SK-N-SH treated with all-trans-retinoic acid at 6 μM for 48 hours (cell line): ENCODE data around the gene KCNJ9.

Experiments
- ATAC-seq: fragments of 200-7000 bp; cut with Tn5 transposase; 3 replicates; pipeline ENCODE4 v1.9.1; 2020; ENCODE audit warnings: mild to moderate bottlenecking, moderate library complexity
- ARNTL ChIP-seq: fragments of 450-650 bp; formaldehyde crosslinking; IDR thresholded peaks from 2 replicates; pipeline ENCODE4 v1.5.0; 2020; ENCODE audit warnings: low read depth, mild to moderate bottlenecking, moderate library complexity, borderline replicate concordance
- BACH2 ChIP-seq: fragments of 250-450 bp; sonication (Bioruptor Pico); IDR thresholded peaks from 2 replicates; pipeline ENCODE4 v1.9.0; 2021; ENCODE audit warnings: mild to moderate bottlenecking, borderline replicate concordance
- CSRNP3 ChIP-seq: fragments of 250-450 bp; sonication (Bioruptor Pico); IDR thresholded peaks from 2 replicates; pipeline ENCODE4 v1.5.1; 2021; ENCODE audit warnings: mild to moderate bottlenecking, moderate library complexity
- ESRRG ChIP-seq: fragments of 250-450 bp; sonication (Bioruptor Pico); IDR thresholded peaks from 2 replicates; pipeline ENCODE4 v1.6.1; 2021; ENCODE audit warnings: mild to moderate bottlenecking
- GLIS3 ChIP-seq: fragments of 250-450 bp; sonication (Bioruptor Pico); IDR thresholded peaks from 2 replicates; pipeline ENCODE4 v1.5.0; 2020; ENCODE audit warnings: mild to moderate bottlenecking, moderate library complexity
- OSR1 ChIP-seq: fragments of 250-450 bp; sonication (Bioruptor Pico); IDR thresholded peaks from 2 replicates; pipeline ENCODE4 v1.8.0; 2022; ENCODE audit warnings: moderate library complexity, mild to moderate bottlenecking, inconsistent platforms
- PATZ1 ChIP-seq: fragments of 250-450 bp; sonication (Bioruptor Pico); IDR thresholded peaks from 2 replicates; pipeline ENCODE4 v1.8.0; 2020; ENCODE audit warnings: mild to moderate bottlenecking, moderate library complexity, borderline replicate concordance
- POU6F1 ChIP-seq: fragments of 250-450 bp; sonication (Bioruptor Pico); IDR thresholded peaks from 2 replicates; pipeline ENCODE4 v1.8.0; 2021; ENCODE audit warnings: low read depth, mild to moderate bottlenecking, moderate library complexity, borderline replicate concordance
- PPARA ChIP-seq: fragments of 250-450 bp; sonication (Bioruptor Pico); IDR thresholded peaks from 2 replicates; pipeline ENCODE4 v1.5.0; 2020; ENCODE audit warnings: mild to moderate bottlenecking, borderline replicate concordance
- RARB ChIP-seq: fragments of 250-450 bp; sonication (Bioruptor Pico); IDR thresholded peaks from 2 replicates; pipeline ENCODE4 v1.8.0; 2021; ENCODE audit warnings: mild to moderate bottlenecking, moderate library complexity
- SNAI2 ChIP-seq: fragments of 250-450 bp; sonication (Bioruptor Pico); IDR thresholded peaks from 2 replicates; pipeline ENCODE4 v1.5.0; 2020; ENCODE audit warnings: mild to moderate bottlenecking, moderate library complexity
- TSHZ2 ChIP-seq: fragments of 250-450 bp; sonication (Bioruptor Pico); IDR thresholded peaks from 2 replicates; pipeline ENCODE4 v1.5.0; 2020; ENCODE audit warnings: mild to moderate bottlenecking, moderate library complexity
- ZC3H10 ChIP-seq: fragments of 250-450 bp; sonication (Bioruptor Pico); IDR thresholded peaks from 2 replicates; pipeline ENCODE4 v1.5.1; 2021; ENCODE audit warnings: mild to moderate bottlenecking, moderate library complexity
- ZFP3 ChIP-seq: fragments of 250-450 bp; sonication (Bioruptor Pico); IDR thresholded peaks from 2 replicates; pipeline ENCODE4 v1.5.0; 2020; ENCODE audit warnings: mild to moderate bottlenecking, moderate library complexity
- ZFP30 ChIP-seq: fragments of 450-650 bp; formaldehyde crosslinking; IDR thresholded peaks from 2 replicates; pipeline ENCODE4 v1.5.0; 2022; ENCODE audit warnings: mild to moderate bottlenecking, moderate library complexity
- ZNF565 ChIP-seq: fragments of 450-650 bp; formaldehyde crosslinking; conservative IDR thresholded peaks from 2 replicates; pipeline ENCODE4 v1.5.0; 2020; ENCODE audit warnings: low read depth, mild to moderate bottlenecking, moderate library complexity
- ZNF70 ChIP-seq: fragments of 450-650 bp; formaldehyde crosslinking; IDR thresholded peaks from 2 replicates; pipeline ENCODE4 v1.5.0; 2020; ENCODE audit warnings: mild to moderate bottlenecking, moderate library complexity

The KCNJ9 gene

GRCh38 chr1:160096274-160097116 lies 15.2 kb downstream of the KCNJ9 start:
- ATAC-seq = no peak
- no peak for TF ChIP-seq ZFP30 (CRISPR knock-in tag)
- no peak for TF ChIP-seq ESRRG
- no peak for TF ChIP-seq BACH2 (CRISPR knock-in tag)

- TF ChIP-seq POU6F1 = no peak
- TF ChIP-seq ZFP30 (CRISPR knock-in tag) = no peak
- TF ChIP-seq PPARA = no peak
- no peak for TF ChIP-seq ESRRG
- TF ChIP-seq ZNF70 = no peak
- no peak for TF ChIP-seq TSHZ2 (CRISPR knock-in tag)
- TF ChIP-seq PATZ1 (CRISPR knock-in tag) = no peak
- TF ChIP-seq ZNF565 = no peak
- TF ChIP-seq CSRNP3 (CRISPR knock-in tag) = no peak
- no peak for TF ChIP-seq ZC3H10 (CRISPR knock-in tag)
- TF ChIP-seq ZFP3 = no peak
- TF ChIP-seq, all 23 proteins: peak for 0
- no peak for ATAC-seq
Measured at GRCh38 chr1:160097151-160097910, 16.0 kb downstream of the KCNJ9 start.

GRCh38 chr1:160097911-160098851 lies 16.8 kb downstream of the KCNJ9 start, which contains the start of gene IGSF8:
TSS of gene IGSF8 (minus strand) at chr1:160098619. CDS start at chr1:160098472, 147 bp downstream.
- ATAC-seq = peak; percentile 79
- no peak for TF ChIP-seq ARNTL (CRISPR knock-in tag)
- TF ChIP-seq CSRNP3 (CRISPR knock-in tag) = no peak
- TF ChIP-seq GLIS3 = no peak
- TF ChIP-seq PPARA = no peak
- TF ChIP-seq RARB (CRISPR knock-in tag) = no peak
- no peak for TF ChIP-seq PATZ1 (CRISPR knock-in tag)
- TF ChIP-seq ZNF565 = no peak
- TF ChIP-seq SNAI2 = no peak
- no peak for TF ChIP-seq OSR1 (CRISPR knock-in tag)
- TF ChIP-seq, all 23 proteins: peak for 0
